SU-DHL-6 (cell line): ENCODE results near the gene MALRD1.

Experiments used
- EZH2phosphoT487 ChIP-seq: fragments of 200-600 bp; sonication (generic), shearing (Covaris generic); conservative IDR thresholded peaks from 2 replicates; pipeline ENCODE4 v1.6.1; 2018; ENCODE audit warnings: mild to moderate bottlenecking, antibody characterized with exemption, low read length, moderate library complexity, mixed read lengths
- TF ChIP-seq, protein P1 (sequence below): fragments of 200-600 bp; sonication (generic); IDR thresholded peaks from one replicate; pipeline ENCODE4 v1.5.1; 2017; ENCODE audit warnings: antibody characterized with exemption, mild to moderate bottlenecking, low read length, moderate library complexity; ENCODE audit not compliant: insufficient read depth, poor library complexity, severe bottlenecking

DNA sequence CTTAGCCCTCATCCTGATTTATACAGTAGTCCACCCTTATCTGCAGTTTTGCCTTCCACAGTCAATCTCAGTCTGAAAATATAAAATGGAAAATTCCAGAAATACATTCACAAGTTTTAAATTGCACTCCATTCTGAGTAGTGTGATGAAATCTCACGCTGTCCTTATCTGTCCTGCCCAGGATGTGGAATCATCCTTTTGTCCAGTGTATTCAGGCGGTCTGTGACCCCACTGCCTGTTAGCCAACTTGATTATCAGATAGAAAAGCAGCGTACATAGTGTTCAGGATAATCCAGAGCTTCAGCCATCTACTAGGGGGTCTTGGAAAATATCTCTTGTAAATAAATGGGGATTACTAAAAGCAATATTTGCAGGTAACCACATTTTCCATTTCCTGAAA, 146.3 kb downstream of the MALRD1 start:
- no peak for TF ChIP-seq EZH2phosphoT487
- TF ChIP-seq, protein P1, sequence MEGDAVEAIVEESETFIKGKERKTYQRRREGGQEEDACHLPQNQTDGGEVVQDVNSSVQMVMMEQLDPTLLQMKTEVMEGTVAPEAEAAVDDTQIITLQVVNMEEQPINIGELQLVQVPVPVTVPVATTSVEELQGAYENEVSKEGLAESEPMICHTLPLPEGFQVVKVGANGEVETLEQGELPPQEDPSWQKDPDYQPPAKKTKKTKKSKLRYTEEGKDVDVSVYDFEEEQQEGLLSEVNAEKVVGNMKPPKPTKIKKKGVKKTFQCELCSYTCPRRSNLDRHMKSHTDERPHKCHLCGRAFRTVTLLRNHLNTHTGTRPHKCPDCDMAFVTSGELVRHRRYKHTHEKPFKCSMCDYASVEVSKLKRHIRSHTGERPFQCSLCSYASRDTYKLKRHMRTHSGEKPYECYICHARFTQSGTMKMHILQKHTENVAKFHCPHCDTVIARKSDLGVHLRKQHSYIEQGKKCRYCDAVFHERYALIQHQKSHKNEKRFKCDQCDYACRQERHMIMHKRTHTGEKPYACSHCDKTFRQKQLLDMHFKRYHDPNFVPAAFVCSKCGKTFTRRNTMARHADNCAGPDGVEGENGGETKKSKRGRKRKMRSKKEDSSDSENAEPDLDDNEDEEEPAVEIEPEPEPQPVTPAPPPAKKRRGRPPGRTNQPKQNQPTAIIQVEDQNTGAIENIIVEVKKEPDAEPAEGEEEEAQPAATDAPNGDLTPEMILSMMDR = no peak
